Gastrocnemius medialis (tissue), 4 donors: Measurements from ENCODE around the gene DOCK8. TPM values are rescaled to one million over a fixed set of nuclear protein-coding genes. Genes with fewer than 3 reads are reported as not detected.

ENCODE experiments used
- ATAC-seq, 2 donors: fragments of 150-250 bp; one replicate each; pipeline ENCODE4 v1.9.1; 2016
- DNase-seq, 2 donors: peaks; one replicate each; pipeline ENCODE4 v3.0.0-alpha.2; 2019
- H3K27ac ChIP-seq, 4 donors: fragments of 200-600 bp; sonication (generic); 1 replicate in 1 of 4; 2 replicates in 3 of 4; pipeline ENCODE4 v1.5.1; 2016 to 2018; ENCODE audit warnings: mild to moderate bottlenecking in 2 of 4, moderate library complexity in 1 of 4
- H3K27me3 ChIP-seq, 3 donors: fragments of 200-600 bp; sonication (generic) in 2 of 3; 1 replicate in 1 of 3; 2 replicates in 2 of 3; pipeline versions ENCODE4 v1.5.1 to v1.6.0; 2016 to 2019; ENCODE audit warnings: mild to moderate bottlenecking in 1 of 3, moderate library complexity in 1 of 3
- H3K36me3 ChIP-seq, 2 donors: fragments of 200-600 bp; sonication (generic) in 1 of 2; one replicate each; pipeline ENCODE4 v1.5.1; 2017 to 2018
- H3K4me1 ChIP-seq, 2 donors: fragments of 200-600 bp; sonication (generic) in 1 of 2; one replicate each; pipeline ENCODE4 v1.5.1; 2016 to 2017; ENCODE audit warnings: mild to moderate bottlenecking in 2 of 2
- H3K4me3 ChIP-seq, 4 donors: fragments of 200-600 bp; sonication (generic) in 3 of 4; 1 replicate in 1 of 4; 2 replicates in 3 of 4; pipeline ENCODE4 v1.5.1; 2016 to 2019; ENCODE audit warnings: mild to moderate bottlenecking in 2 of 4
- H3K9me3 ChIP-seq, 3 donors: fragments of 200-600 bp; sonication (generic) in 2 of 3; 1 replicate in 1 of 3; 2 replicates in 2 of 3; pipeline ENCODE4 v1.5.1; 2016 to 2019
- POLR2A ChIP-seq, 2 donors: fragments of 450-650 bp; IDR thresholded peaks; one replicate each; pipeline ENCODE4 v1.6.1; 2017; ENCODE audit warnings: antibody characterized with exemption in 2 of 2, mild to moderate bottlenecking in 2 of 2, moderate library complexity in 2 of 2
- in situ Hi-C, 4 donors: fragments of 200-750 bp; cut with MboI; loops; one replicate each; pipeline versions ENCODE4 v1.15.0 to v1.8.0; 2017; ENCODE audit warnings: low sequenced_read_pairs in 4 of 4
- intact Hi-C: fragments of 100-400 bp; cut with DNase I; formaldehyde crosslinking; loops from one replicate; pipeline ENCODE4 v1.15.1; 2023; ENCODE audit warnings: low total_unique reads
- total RNA-seq, 4 donors: library from RNA; depleted of rRNA; stranded (reverse); fragments of >200 nt; gene quantifications; one replicate each; pipeline versions ENCODE4 v1.1.0 to v1.2.3, GENCODE V29; 2016
- TF ChIP-seq, protein P1 (sequence below), 5 experiments: fragments of 450-650 bp in 3 of 5; fragments of 200-600 bp in 2 of 5; sonication (generic) in 2 of 5; IDR thresholded peaks in 4 of 5; conservative IDR thresholded peaks in 1 of 5; 1 replicate in 4 of 5; 2 replicates in 1 of 5; pipeline ENCODE4 v1.5.1; 2016 to 2019; ENCODE audit warnings: antibody characterized with exemption in 5 of 5, mild to moderate bottlenecking in 3 of 5, moderate library complexity in 3 of 5

The DOCK8 gene
- total RNA-seq, 4 donors from 2014 or later: 0.80 to 2.8 (median 2.0) TPM

DNA sequence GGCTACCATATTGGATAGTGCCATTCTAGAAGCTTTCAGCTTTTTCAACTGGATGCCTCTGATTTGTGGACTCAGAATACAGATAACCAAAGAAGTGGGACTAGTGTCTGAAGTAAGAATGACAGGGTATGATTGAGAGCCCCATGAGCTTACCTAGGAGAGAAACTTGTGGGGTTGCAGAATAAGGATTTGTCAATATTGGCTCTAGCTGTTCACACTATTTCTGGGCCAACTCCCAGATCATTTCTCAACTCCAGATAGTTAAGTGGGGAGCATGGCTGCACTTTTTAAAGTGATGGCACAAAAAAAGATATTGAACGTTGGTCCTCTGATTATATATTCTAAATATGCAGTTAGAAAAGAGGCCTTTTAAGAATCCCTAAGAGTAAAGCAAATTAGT lies 252.1 kb downstream of the DOCK8 start:
- in situ Hi-C loops (no loop called here), intact Hi-C loops (no loop called here)
- no peak for TF ChIP-seq POLR2A (IDR thresholded peaks at IDR 0.05)
- TF ChIP-seq, protein P1, sequence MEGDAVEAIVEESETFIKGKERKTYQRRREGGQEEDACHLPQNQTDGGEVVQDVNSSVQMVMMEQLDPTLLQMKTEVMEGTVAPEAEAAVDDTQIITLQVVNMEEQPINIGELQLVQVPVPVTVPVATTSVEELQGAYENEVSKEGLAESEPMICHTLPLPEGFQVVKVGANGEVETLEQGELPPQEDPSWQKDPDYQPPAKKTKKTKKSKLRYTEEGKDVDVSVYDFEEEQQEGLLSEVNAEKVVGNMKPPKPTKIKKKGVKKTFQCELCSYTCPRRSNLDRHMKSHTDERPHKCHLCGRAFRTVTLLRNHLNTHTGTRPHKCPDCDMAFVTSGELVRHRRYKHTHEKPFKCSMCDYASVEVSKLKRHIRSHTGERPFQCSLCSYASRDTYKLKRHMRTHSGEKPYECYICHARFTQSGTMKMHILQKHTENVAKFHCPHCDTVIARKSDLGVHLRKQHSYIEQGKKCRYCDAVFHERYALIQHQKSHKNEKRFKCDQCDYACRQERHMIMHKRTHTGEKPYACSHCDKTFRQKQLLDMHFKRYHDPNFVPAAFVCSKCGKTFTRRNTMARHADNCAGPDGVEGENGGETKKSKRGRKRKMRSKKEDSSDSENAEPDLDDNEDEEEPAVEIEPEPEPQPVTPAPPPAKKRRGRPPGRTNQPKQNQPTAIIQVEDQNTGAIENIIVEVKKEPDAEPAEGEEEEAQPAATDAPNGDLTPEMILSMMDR (IDR thresholded peaks at IDR 0.05 in 4 of 5, conservative IDR thresholded peaks at IDR 0.05 in 1 of 5): no peak
- no peaks in the 10 kb centered on the region for H3K36me3 ChIP-seq
- H3K4me3 ChIP-seq: no peak overlapping the region
- no peak overlapping the region for H3K27ac ChIP-seq
- no peaks in the 10 kb centered on the region for H3K9me3 ChIP-seq
- no peak for ATAC-seq
- H3K4me1 ChIP-seq: peaks cover 15 to 16% of the 10 kb centered on the region in 2 donors
- H3K27me3 ChIP-seq: no peaks in the 10 kb centered on the region
- DNase-seq: no peak

DNA sequence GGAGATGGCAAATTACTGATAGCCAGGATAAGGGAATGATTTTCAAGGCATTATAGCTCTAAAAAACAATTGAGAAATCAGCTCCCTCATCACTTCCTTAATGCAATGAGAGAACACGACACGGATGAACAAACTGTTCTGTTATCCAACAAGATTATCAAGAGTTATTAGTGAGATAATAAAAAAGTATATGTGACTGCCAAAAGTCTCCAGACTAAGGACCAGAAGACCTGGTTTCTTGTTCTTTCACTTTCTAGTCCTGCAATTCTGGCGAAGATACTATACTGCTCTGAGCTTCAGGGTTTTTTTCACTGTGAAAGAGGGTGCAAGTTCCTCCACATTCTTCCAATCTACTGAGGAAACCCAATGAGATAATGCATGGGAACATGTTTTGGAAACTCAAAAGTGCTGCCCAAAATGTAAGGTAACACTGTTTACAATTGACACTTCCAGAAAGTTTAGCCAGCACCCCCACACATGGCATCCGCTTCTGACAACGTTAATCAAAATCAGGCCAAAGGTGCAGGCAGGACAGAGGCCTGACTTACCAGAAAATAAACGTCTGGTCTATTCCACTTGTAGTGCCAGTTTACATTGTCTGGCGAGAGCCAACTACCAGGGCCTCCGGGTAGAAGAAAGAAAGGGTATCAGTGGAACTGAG lies 254.2 kb downstream of the DOCK8 start:
- no peaks in the 10 kb centered on the region for H3K36me3 ChIP-seq
- DNase-seq: no peak
- intact Hi-C loops (no loop called here), in situ Hi-C loops (no loop called here)
- no peak for TF ChIP-seq POLR2A (IDR thresholded peaks at IDR 0.05)
- TF ChIP-seq, protein P1 (IDR thresholded peaks at IDR 0.05 in 4 of 5, conservative IDR thresholded peaks at IDR 0.05 in 1 of 5): no peak
- H3K4me1 ChIP-seq: peaks cover 15 to 16% of the 10 kb centered on the region in 2 donors
- no peaks in the 10 kb centered on the region for H3K27me3 ChIP-seq
- H3K9me3 ChIP-seq: no peaks in the 10 kb centered on the region
- peak overlapping the region in 3 of 4 donors; percentile 6 to 85 (median 61) for H3K27ac ChIP-seq
- ATAC-seq: no peak
- H3K4me3 ChIP-seq: peak overlapping the region in 3 of 4 donors; percentile 69 to 88 (median 81)

DNA sequence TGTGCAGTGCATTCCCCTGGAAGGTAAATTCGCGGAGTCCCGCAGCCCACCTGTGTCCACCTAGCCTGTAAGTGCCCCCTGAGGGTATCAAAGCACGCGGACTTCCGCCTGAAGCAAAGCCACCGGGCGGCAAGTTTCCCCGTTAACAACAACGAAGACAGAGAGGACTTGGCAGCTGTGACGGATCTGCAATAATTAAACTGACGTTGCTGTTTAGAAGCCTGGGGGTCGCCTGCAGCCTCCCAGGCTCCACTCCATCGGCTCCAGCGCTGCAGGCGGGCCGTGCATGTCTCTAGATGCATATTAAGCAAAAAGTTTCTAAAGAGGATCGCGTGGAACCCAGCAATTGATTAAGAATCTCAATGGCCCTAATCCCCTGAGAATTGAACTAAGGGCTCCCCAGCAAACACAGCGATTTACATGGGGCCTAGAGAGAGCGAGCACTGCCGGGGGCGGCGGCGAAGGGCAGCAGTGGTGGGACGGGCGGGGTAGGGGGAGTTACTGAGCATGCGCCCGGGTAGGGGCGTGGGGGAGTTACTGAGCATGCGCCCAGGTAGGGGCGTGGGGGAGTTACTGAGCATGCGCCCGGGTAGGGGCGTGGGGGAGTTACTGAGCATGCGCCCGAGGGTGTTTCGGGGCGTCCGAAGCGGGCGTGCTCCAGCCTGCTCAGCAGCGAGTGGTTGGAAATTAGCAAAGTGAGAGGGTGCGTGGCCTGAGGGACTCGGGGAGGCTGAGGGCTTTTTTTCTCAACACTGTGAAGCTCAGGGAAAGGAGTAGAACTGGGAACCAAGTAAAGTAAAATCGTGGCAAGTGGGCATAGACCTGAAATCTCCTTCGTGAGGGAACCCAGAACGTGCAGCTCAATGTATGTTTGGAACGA lies 255.2 kb downstream of the DOCK8 start:
- Histone ChIP-seq H3K27ac (peak overlapping the region; percentile 63 to 88 (median 84)), H3K36me3 (no peaks in the 10 kb centered on the region), H3K4me1 (peaks cover 15 to 16% of the 10 kb centered on the region in 2 donors), H3K9me3 (no peaks in the 10 kb centered on the region), H3K27me3 (no peaks in the 10 kb centered on the region), H3K4me3 (peak overlapping the region; percentile 69 to 90 (median 84))
- intact Hi-C loops (loop anchor here (1.0 kb wide), 1 partner anchor 34 kb away; the partner anchor contains the start of gene KANK1), in situ Hi-C loops (no loop called here)
- DNase-seq (peak; percentile 72 to 83), ATAC-seq (peak; percentile 88 to 90)
- TF ChIP-seq, protein P1 (IDR thresholded peaks at IDR 0.05 in 4 of 5, conservative IDR thresholded peaks at IDR 0.05 in 1 of 5): no peak
- peak in 1 of 2 donors; percentile 43 for TF ChIP-seq POLR2A (IDR thresholded peaks at IDR 0.05)

GRCh38 chr9:470552-471194 lies 256.0 kb downstream of the DOCK8 start:
- H3K4me1 ChIP-seq: peaks cover 15 to 16% of the 10 kb centered on the region in 2 donors
- H3K27me3 ChIP-seq: no peaks in the 10 kb centered on the region
- no peaks in the 10 kb centered on the region for H3K36me3 ChIP-seq
- peak overlapping the region; percentile 63 to 88 (median 84) for H3K27ac ChIP-seq
- H3K9me3 ChIP-seq: no peaks in the 10 kb centered on the region
- intact Hi-C loops: loop anchor here (1.0 kb wide), 1 partner anchor 34 kb away; the partner anchor contains the start of gene KANK1
- ATAC-seq (peak in 1 of 2 donors; percentile 32), DNase-seq (peak in 1 of 2 donors; percentile 21)
- peak overlapping the region; percentile 69 to 90 (median 84) for H3K4me3 ChIP-seq
- TF ChIP-seq, protein P1 (IDR thresholded peaks at IDR 0.05 in 4 of 5, conservative IDR thresholded peaks at IDR 0.05 in 1 of 5): no peak
- no peak for TF ChIP-seq POLR2A (IDR thresholded peaks at IDR 0.05)
- in situ Hi-C loops: no loop called here
